Coronary artery (tissue), 2 donors: Measurements from ENCODE around the gene P2RY8.

Experiments
- DNase-seq: peaks from one replicate; pipeline ENCODE4 v3.0.0-alpha.2; 2017; ENCODE audit warnings: low spot score
- H3K27ac ChIP-seq, 2 donors: fragments of 200-600 bp; sonication (generic); one replicate each; pipeline ENCODE4 v1.5.1; 2016 to 2019
- H3K4me3 ChIP-seq: fragments of 200-600 bp; sonication (generic); 2 replicates; pipeline ENCODE4 v1.5.1; 2016; ENCODE audit warnings: mild to moderate bottlenecking, moderate library complexity
- TF ChIP-seq, protein P1 (sequence below): fragments of 200-600 bp; sonication (generic); IDR thresholded peaks from one replicate; pipeline ENCODE4 v1.5.1; 2019; ENCODE audit warnings: antibody characterized with exemption

Gene P2RY8

DNA sequence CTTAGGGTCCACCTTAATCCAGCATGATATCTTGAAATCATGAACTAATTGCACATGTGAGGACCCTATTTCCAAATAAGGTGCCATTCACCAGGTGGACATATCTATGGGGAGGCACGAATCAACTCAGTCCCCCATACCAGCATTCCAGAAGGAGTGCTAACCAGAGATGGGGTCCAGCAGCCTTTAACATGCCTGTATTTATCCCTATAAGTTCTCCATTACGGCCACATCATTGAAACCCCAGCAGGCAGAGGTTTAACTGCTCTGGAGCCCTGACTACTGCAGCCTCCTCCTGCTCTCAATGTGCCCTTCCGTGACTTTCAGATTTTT is 81.1 kb downstream of the P2RY8 start:
- no peak overlapping the region for H3K27ac ChIP-seq
- TF ChIP-seq, protein P1, sequence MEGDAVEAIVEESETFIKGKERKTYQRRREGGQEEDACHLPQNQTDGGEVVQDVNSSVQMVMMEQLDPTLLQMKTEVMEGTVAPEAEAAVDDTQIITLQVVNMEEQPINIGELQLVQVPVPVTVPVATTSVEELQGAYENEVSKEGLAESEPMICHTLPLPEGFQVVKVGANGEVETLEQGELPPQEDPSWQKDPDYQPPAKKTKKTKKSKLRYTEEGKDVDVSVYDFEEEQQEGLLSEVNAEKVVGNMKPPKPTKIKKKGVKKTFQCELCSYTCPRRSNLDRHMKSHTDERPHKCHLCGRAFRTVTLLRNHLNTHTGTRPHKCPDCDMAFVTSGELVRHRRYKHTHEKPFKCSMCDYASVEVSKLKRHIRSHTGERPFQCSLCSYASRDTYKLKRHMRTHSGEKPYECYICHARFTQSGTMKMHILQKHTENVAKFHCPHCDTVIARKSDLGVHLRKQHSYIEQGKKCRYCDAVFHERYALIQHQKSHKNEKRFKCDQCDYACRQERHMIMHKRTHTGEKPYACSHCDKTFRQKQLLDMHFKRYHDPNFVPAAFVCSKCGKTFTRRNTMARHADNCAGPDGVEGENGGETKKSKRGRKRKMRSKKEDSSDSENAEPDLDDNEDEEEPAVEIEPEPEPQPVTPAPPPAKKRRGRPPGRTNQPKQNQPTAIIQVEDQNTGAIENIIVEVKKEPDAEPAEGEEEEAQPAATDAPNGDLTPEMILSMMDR, result no peak
- no peak overlapping the region for H3K4me3 ChIP-seq
- peak; percentile 9 for DNase-seq

DNA sequence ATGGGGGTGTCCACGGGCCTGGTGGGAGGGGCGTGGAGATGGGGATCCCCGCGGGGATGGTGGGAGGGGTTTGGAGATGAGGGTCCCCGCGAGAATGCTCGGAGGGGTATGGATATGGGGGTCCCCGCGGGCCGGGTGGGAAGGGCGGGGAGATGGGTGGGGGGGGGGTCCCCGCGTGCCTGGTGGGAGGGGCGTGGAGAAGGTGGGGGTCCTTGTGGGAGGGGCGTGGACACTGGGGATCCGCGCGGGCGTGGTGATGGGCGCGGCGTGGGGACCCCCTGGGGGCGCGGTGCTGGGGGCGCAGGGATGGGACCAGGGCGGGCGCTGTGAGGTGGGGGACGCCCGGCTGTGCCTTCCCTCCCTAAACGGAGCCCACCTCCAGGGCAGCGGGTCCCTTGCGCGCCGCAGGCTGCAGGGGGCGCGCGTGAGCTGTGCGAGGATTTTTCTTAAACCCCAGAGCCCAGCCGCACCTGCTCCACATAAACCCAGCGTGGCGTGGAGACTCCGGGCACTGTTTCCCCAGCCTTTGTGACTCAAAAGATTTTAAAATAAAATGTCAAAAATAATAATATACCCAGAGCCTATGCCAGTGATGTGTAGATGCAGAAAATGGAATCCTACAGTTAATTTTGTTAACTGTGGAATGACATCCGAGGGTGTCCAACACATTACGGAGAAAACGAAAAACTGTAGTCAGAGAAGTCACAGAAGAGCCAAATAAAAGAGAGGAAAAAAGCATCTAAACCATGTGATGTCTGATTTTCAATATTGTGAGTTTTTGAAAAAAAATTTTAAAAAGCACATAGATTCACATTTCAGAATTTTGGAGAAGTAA is 82.8 kb downstream of the P2RY8 start:
- H3K4me3 ChIP-seq, result peak overlapping the region; percentile 85
- DNase-seq, result peak; percentile 87

DNA sequence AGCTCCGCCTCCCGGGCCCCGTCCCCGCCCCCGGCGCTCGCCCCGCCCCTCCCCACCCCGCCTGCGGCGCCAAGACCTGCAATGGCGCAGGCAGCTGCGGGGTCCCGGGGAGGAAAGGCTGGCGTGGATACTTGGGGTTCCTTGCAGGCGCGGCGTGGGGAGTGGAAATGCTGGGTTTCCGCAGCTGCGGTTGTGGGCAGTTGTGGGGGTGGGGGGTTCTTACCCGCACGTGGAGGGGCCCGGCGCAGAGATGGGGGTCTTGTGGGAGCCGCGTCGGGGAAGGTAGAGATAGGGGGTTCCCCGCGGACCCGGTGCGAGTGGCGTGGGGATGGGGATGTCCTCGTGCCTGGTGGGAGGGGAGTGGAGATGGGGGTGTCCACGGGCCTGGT is 83.6 kb downstream of the P2RY8 start:
- Histone ChIP-seq H3K27ac (peak overlapping the region; percentile 87 to 97), H3K4me3 (peak overlapping the region; percentile 85)
- TF ChIP-seq, protein P1, result no peak
- DNase-seq, result no peak

More for the DNA sequence above, 82.8 kb downstream of the P2RY8 start:
- H3K27ac ChIP-seq, result peak overlapping the region in 1 of 2 donors; percentile 97
- TF ChIP-seq, protein P1, result peak; percentile 97

DNA sequence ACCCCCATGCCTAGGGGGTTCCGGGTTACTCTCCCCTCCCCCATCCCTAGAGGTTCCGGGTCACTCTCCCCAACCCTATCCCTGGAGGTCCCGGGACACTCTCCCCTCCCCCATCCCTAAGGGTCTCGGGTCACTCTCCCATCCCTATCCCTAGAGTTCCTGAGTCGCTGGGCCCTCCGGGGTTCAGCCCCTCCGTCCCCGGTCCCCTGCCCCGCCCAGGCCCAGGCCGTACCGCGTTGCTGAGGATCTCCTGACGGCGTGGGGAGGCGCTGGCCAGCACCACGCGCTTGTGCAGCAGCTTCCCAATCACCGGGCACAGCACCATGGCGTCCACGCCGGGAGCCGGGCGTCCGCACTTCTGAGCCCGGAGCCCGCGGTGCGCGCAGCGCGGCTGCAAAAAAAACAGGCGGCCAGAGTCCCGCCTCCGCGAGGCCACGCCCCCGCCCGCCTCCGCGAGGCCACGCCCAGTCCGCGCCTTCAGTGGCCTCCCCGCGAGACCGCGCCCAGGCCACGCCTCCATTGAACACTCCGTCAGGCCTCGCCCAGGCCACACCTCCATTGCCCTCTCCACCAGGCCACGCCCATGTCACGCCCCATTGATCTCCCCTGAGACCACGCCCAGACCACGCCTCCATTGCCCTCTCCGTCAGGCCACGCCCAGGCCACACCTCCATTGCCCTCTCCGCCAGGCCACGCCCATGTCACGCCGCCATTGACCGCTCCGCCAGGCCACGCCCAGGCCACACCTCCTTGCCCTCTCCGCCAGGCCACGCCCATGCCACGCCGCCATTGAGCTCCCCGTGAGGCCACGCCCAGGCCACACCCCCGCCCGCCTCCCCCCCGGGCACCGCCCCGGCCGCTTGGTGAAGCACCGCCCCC is 84.2 kb downstream of the P2RY8 start, which contains the start of gene ASMTL:
ASMTL (minus strand) TSS at position 394 of the 879 bp plus-strand sequence; CDS start at position 325, 69 bp downstream.
- TF ChIP-seq, protein P1, result no peak
- peak; percentile 100 for DNase-seq
- peak within 1 kb of the TSS; percentile 87 to 97 for H3K27ac ChIP-seq
- H3K4me3 ChIP-seq, result peak within 1 kb of the TSS; percentile 96

DNA sequence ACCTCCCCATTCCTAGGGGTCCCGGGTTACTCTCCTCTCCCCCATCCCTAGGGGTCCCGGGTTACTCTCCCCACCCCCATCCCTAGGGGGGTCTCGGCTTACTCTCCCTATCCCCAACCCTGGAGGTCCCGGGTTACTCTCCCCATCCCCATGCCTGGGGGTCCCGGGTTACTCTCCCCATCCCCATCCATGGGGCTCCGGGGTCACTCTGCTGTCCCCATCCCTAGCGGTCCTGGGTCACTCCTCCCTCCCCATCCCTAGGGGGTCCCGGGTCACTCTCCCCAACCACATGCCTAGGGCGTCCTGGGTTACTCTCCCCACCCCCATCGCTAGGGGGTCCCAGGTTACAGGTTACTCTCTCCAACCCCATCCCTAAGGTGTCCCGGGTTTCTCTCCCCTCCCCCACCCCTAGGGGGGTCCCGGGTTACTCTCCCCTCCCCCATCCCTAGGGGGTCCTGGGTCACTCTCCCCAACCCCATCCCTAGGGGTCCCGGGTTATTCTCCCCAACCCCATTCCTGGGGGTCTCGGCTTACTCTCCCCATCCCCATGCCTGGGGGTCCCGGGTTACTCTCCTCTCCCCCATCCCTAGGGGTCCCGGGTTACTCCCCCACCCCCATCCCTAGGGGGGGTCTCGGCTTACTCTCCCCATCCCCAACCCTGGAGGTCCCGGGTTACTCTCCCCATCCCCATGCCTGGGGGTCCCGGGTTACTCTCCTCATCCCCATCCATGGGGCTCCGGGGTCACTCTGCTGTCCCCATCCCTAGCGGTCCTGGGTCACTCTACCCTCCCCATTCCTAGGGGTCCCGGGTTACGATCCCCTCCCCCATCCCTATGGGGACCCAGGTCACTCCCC is 85.1 kb downstream of the P2RY8 start:
- peak overlapping the region; percentile 96 for H3K4me3 ChIP-seq
- H3K27ac ChIP-seq, result peak overlapping the region; percentile 67 to 97
- peak; percentile 78 for DNase-seq
- TF ChIP-seq, protein P1, result no peak

DNA sequence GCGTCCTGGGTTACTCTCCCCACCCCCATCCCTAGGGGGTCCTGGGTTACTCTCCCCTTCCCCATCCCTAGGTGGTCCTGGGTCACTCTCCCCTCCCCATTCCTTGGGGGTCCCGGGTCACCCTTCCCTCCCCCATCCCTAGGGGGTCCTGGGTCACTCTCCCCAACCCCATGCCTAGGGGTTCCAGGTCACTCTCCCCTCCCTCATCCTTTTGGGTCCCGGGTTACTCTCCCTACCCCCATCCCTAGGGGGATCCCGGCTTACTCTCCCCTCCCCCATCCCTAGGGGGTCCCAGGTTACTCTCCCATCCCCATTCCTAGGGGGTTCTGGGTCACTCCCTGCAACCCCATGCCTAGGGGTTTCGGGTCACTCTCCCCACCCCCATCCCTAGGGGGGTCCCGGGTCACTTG is 85.7 kb downstream of the P2RY8 start:
- DNase-seq, result peak; percentile 69
- TF ChIP-seq, protein P1, result no peak
- Histone ChIP-seq H3K4me3 (peak overlapping the region; percentile 96), H3K27ac (no peak overlapping the region)
